ENCODE results near the gene ATP10D.

Gene ATP10D

GRCh38 chr4:47557255-47557654, 72.2 kb downstream of the ATP10D start:
- TF ChIP-seq FOXM1 (IDR thresholded peaks at IDR 0.05; ENCODE audit: borderline replicate concordance) (no peak), ELF4 (IDR thresholded peaks at IDR 0.05) (no peak), ZNF384 (IDR thresholded peaks at IDR 0.05) (no peak)
- no peak for DNase-seq (ENCODE audit: extremely low spot score)
- ChIA-PET CTCF (no interaction called here), POLR2A (no interaction called here)

- no peak for DNase-seq (ENCODE audit: extremely low spot score)
These were observed 75.6 kb downstream of the ATP10D start for GRCh38 chr4:47560682-47561081.

GRCh38 chr4:47561331-47561730, 76.3 kb downstream of the ATP10D start:
- TF ChIP-seq L3MBTL2 (conservative IDR thresholded peaks at IDR 0.05): no peak
- CTCF ChIA-PET: no interaction called here
- no peak for DNase-seq (ENCODE audit: extremely low spot score)
- POLR2A ChIA-PET: no interaction called here

More at GRCh38 chr4:47560682-47561081, 75.6 kb downstream of the ATP10D start:
- ChIA-PET POLR2A (no interaction called here), CTCF (no interaction called here)
- TF ChIP-seq L3MBTL2 (conservative IDR thresholded peaks at IDR 0.05) (no peak), FOXM1 (IDR thresholded peaks at IDR 0.05; ENCODE audit: borderline replicate concordance) (no peak), FOXK2 (IDR thresholded peaks at IDR 0.05) (no peak), BHLHE40 (IDR thresholded peaks at IDR 0.05; ENCODE audit: borderline replicate concordance) (no peak), HDGF (IDR thresholded peaks at IDR 0.05; ENCODE audit: borderline replicate concordance) (no peak), ARNT (IDR thresholded peaks at IDR 0.05) (no peak), SUZ12 (IDR thresholded peaks at IDR 0.05) (no peak), ELF4 (IDR thresholded peaks at IDR 0.05) (no peak), TARDBP (IDR thresholded peaks at IDR 0.05) (no peak), SP1 (IDR thresholded peaks at IDR 0.05) (no peak), CTBP1 (IDR thresholded peaks at IDR 0.05; ENCODE audit: borderline replicate concordance) (no peak), ZNF384 (IDR thresholded peaks at IDR 0.05) (no peak), PKNOX1 (IDR thresholded peaks at IDR 0.05) (no peak), LEF1 (IDR thresholded peaks at IDR 0.05; ENCODE audit: borderline replicate concordance) (no peak), NFRKB (IDR thresholded peaks at IDR 0.05) (no peak), FOXA1 (IDR thresholded peaks at IDR 0.05) (no peak)

GRCh38 chr4:47562297-47562696, 77.2 kb downstream of the ATP10D start:
- CTCF ChIA-PET: no interaction called here
- no peak for TF ChIP-seq TARDBP (IDR thresholded peaks at IDR 0.05)
- no peak for TF ChIP-seq ELF4 (IDR thresholded peaks at IDR 0.05)
- no peak for TF ChIP-seq BHLHE40 (IDR thresholded peaks at IDR 0.05; ENCODE audit: borderline replicate concordance)
- TF ChIP-seq HDGF (IDR thresholded peaks at IDR 0.05; ENCODE audit: borderline replicate concordance): no peak
- TF ChIP-seq NFRKB (IDR thresholded peaks at IDR 0.05): no peak
- no peak for TF ChIP-seq SUZ12 (IDR thresholded peaks at IDR 0.05)
- TF ChIP-seq CTBP1 (IDR thresholded peaks at IDR 0.05; ENCODE audit: borderline replicate concordance): no peak
- no peak for TF ChIP-seq LEF1 (IDR thresholded peaks at IDR 0.05; ENCODE audit: borderline replicate concordance)
- TF ChIP-seq ZNF384 (IDR thresholded peaks at IDR 0.05): no peak
- TF ChIP-seq FOXA1 (IDR thresholded peaks at IDR 0.05): no peak
- TF ChIP-seq L3MBTL2 (conservative IDR thresholded peaks at IDR 0.05): no peak
- no peak for TF ChIP-seq ARNT (IDR thresholded peaks at IDR 0.05)
- TF ChIP-seq FOXM1 (IDR thresholded peaks at IDR 0.05; ENCODE audit: borderline replicate concordance): no peak
- TF ChIP-seq SP1 (IDR thresholded peaks at IDR 0.05): no peak
- TF ChIP-seq FOXK2 (IDR thresholded peaks at IDR 0.05): no peak
- no peak for TF ChIP-seq PKNOX1 (IDR thresholded peaks at IDR 0.05)
- POLR2A ChIA-PET: no interaction called here
- no peak for DNase-seq (ENCODE audit: extremely low spot score)

GRCh38 chr4:47566566-47566965, 81.5 kb downstream of the ATP10D start:
- CTCF ChIA-PET: interaction anchor here (0.8 kb wide), 1 partner anchor 20 kb away, joined by 3 read pairs; no protein-coding TSS in a partner anchor
- POLR2A ChIA-PET: no interaction called here

GRCh38 chr4:47566969-47567368, 81.9 kb downstream of the ATP10D start:
- POLR2A ChIA-PET: no interaction called here
- TF ChIP-seq BHLHE40 (IDR thresholded peaks at IDR 0.05; ENCODE audit: borderline replicate concordance): no peak
- TF ChIP-seq ELF4 (IDR thresholded peaks at IDR 0.05): no peak
- TF ChIP-seq HDGF (IDR thresholded peaks at IDR 0.05; ENCODE audit: borderline replicate concordance): no peak
- no peak for TF ChIP-seq ZNF384 (IDR thresholded peaks at IDR 0.05)
- no peak for DNase-seq (ENCODE audit: extremely low spot score)
- CTCF ChIA-PET: interaction anchor here (0.8 kb wide), 1 partner anchor 20 kb away, joined by 3 read pairs; no protein-coding TSS in a partner anchor

More at GRCh38 chr4:47566566-47566965, 81.5 kb downstream of the ATP10D start:
- TF ChIP-seq ELF4 (IDR thresholded peaks at IDR 0.05) (no peak), SP1 (IDR thresholded peaks at IDR 0.05) (no peak), TARDBP (IDR thresholded peaks at IDR 0.05) (no peak), L3MBTL2 (conservative IDR thresholded peaks at IDR 0.05) (no peak), FOXM1 (IDR thresholded peaks at IDR 0.05; ENCODE audit: borderline replicate concordance) (no peak), HDGF (IDR thresholded peaks at IDR 0.05; ENCODE audit: borderline replicate concordance) (no peak), FOXA1 (IDR thresholded peaks at IDR 0.05) (no peak), NFRKB (IDR thresholded peaks at IDR 0.05) (no peak), FOXK2 (IDR thresholded peaks at IDR 0.05) (no peak), ARNT (IDR thresholded peaks at IDR 0.05) (no peak), SUZ12 (IDR thresholded peaks at IDR 0.05) (no peak), CTBP1 (IDR thresholded peaks at IDR 0.05; ENCODE audit: borderline replicate concordance) (no peak), PKNOX1 (IDR thresholded peaks at IDR 0.05) (no peak), ZNF384 (IDR thresholded peaks at IDR 0.05) (no peak), LEF1 (IDR thresholded peaks at IDR 0.05; ENCODE audit: borderline replicate concordance) (no peak), BHLHE40 (IDR thresholded peaks at IDR 0.05; ENCODE audit: borderline replicate concordance) (no peak)
- no peak for DNase-seq (ENCODE audit: extremely low spot score)

GRCh38 chr4:47567511-47567910, 82.4 kb downstream of the ATP10D start:
- TF ChIP-seq BHLHE40 (IDR thresholded peaks at IDR 0.05; ENCODE audit: borderline replicate concordance) (no peak), PKNOX1 (IDR thresholded peaks at IDR 0.05) (no peak), ZNF384 (IDR thresholded peaks at IDR 0.05) (no peak), SUZ12 (IDR thresholded peaks at IDR 0.05) (no peak), NFRKB (IDR thresholded peaks at IDR 0.05) (no peak), SP1 (IDR thresholded peaks at IDR 0.05) (no peak)
- ChIA-PET POLR2A (no interaction called here), CTCF (interaction anchor here (1.1 kb wide), 1 partner anchor 104 kb away, joined by 3 read pairs; the partner anchor contains the start of gene COMMD8)
- no peak for DNase-seq (ENCODE audit: extremely low spot score)
